Uterus (tissue), 2 donors: ENCODE results near the gene SYN1.

Experiments used
- POLR2A ChIP-seq, 2 donors: fragments of 450-650 bp; IDR thresholded peaks; one replicate each; pipeline ENCODE4 v1.6.1; 2016; ENCODE audit warnings: antibody characterized with exemption in 2 of 2, mild to moderate bottlenecking in 1 of 2, moderate library complexity in 1 of 2
- TF ChIP-seq, protein P1 (sequence below), 4 experiments: fragments of 200-600 bp in 2 of 4; fragments of 450-650 bp in 2 of 4; sonication (generic) in 2 of 4; IDR thresholded peaks; one replicate each; pipeline ENCODE4 v1.5.1; 2016 to 2019; ENCODE audit warnings: antibody characterized with exemption in 4 of 4, mild to moderate bottlenecking in 2 of 4, moderate library complexity in 1 of 4

DNA sequence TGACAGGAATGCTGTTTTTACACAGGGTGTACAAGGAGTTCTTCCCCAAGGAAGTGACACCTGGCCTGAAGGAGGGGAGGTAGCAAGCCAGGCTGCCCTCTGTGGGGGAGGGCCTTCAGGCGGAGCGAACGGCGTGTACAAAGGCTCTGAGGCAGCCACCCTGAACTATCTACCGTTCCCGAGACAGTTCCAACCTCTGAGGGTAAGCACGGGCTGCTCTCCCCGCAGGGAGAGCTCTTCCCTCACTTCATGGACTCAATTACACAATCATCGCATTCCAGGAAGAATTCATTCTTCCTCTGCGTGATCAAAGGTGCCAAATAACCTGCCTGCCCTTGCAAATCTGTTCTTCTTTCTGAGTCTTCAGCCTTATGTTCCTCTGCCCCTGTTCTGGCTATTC, 25.9 kb upstream of the SYN1 start:
- TF ChIP-seq, protein P1, sequence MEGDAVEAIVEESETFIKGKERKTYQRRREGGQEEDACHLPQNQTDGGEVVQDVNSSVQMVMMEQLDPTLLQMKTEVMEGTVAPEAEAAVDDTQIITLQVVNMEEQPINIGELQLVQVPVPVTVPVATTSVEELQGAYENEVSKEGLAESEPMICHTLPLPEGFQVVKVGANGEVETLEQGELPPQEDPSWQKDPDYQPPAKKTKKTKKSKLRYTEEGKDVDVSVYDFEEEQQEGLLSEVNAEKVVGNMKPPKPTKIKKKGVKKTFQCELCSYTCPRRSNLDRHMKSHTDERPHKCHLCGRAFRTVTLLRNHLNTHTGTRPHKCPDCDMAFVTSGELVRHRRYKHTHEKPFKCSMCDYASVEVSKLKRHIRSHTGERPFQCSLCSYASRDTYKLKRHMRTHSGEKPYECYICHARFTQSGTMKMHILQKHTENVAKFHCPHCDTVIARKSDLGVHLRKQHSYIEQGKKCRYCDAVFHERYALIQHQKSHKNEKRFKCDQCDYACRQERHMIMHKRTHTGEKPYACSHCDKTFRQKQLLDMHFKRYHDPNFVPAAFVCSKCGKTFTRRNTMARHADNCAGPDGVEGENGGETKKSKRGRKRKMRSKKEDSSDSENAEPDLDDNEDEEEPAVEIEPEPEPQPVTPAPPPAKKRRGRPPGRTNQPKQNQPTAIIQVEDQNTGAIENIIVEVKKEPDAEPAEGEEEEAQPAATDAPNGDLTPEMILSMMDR (IDR thresholded peaks at IDR 0.05), result no peak
- TF ChIP-seq POLR2A (IDR thresholded peaks at IDR 0.05), result no peak
